H1 (cell line): ENCODE measurements around the gene ANAPC16. TPM values are rescaled to one million over a fixed set of nuclear protein-coding genes. Genes with fewer than 3 reads are reported as not detected.

Experiments
- ASH2L ChIP-seq: fragments of 200-600, 300-600 bp; sonication (generic); IDR thresholded peaks from one replicate; pipeline ENCODE4 v1.7.1; 2017; ENCODE audit warnings: low read length
- NANOG ChIP-seq: IDR thresholded peaks from 2 replicates; pipeline ENCODE4 v1.6.1; 2011; ENCODE audit warnings: low read length, low read depth, mild to moderate bottlenecking, inconsistent platforms; ENCODE audit not compliant: insufficient read depth, poor library complexity, severe bottlenecking
- NRF1 ChIP-seq: IDR thresholded peaks from 2 replicates; pipeline ENCODE4 v1.6.1; 2011; ENCODE audit warnings: mild to moderate bottlenecking, low read depth, low read length, improper control_type of control experiment
- SP4 ChIP-seq: IDR thresholded peaks from 2 replicates; pipeline ENCODE4 v1.6.1; 2012; ENCODE audit warnings: low read length, inconsistent platforms
- polyA plus RNA-seq, 7 experiments: library from polyadenylated mRNA; depleted of rRNA in 3 of 7; stranded (reverse) in 5 of 7; unstranded in 2 of 7; fragments of >200 nt in 5 of 7; fragments of 200-250 nt in 2 of 7; gene quantifications; 1 replicate in 5 of 7; 2 replicates in 1 of 7; 4 replicates in 1 of 7; pipeline versions ENCODE4 v1.2.1 to v1.2.3, GENCODE V29; 2011 to 2013; ENCODE audit warnings: missing spikeins in 2 of 7, mixed read lengths in 2 of 7
- total RNA-seq: library from RNA; stranded (reverse); fragmentation: NEBNext Ultra II Directional; extraction: Animal tissue kit (Norgen Biotek cat#: 25700); gene quantifications from 2 replicates; pipeline ENCODE4 v1.2.1, GENCODE V29; 2021

Gene ANAPC16
- total and polyA plus RNA-seq, 2 of the 8 experiments (the other 6 are each of a cell fraction or from before 2014, with no cell fraction given): 53.1 to 57.4 TPM

DNA sequence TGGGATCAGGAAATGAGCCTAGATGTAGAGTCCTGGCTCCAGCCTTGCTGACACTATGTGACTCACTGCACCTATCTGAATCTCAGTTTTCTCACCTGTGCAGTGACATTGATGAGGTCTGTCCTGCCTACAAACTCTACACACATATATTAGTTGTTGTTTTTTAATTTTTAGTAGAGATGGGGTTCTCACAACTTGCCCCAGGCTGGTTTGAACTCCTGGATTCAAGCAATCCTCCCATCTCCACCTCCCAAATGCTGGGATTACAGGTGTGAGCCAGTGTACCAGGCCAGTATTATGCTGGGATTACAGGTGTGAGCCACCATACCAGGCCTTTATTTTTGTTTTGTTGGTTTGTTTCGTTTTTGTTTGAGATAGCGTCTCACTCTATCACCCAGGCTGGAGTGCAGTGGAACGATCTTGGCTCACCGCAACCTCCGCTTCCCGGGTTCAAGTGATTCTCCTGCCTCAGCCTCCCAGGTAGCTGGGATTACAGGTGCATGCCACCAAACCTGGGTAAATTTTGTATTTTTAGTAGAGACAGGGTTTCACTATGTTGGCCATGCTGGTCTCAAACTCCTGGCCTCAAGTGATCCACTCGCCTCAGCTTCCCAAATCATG lies 46.1 kb downstream of the ANAPC16 start (continued):
- TF ChIP-seq ASH2L (no peak), NRF1 (no peak), NANOG (no peak), SP4 (no peak)
